ENCODE measurements around the gene CRACR2B. TPM values are rescaled to one million over a fixed set of nuclear protein-coding genes. Genes with fewer than 3 reads are reported as not detected.

Gene CRACR2B
- total and polyA plus RNA-seq, 2 of the 8 experiments (the other 6 are each of a cell fraction or from before 2014, with no cell fraction given), result 18.2 to 26.4 TPM

GRCh38 chr11:809287-810039 is 18.3 kb upstream of the CRACR2B start, which contains the start of gene RPLP2:
Gene RPLP2, plus strand, starts transcription at chr11:809967. Its CDS starts 268 bp downstream, at chr11:810235.
- Histone ChIP-seq H2BK12ac (ENCODE audit: low read depth, low read length) (peak within 1 kb of the TSS; percentile 100), H3K27me3 (replicated peaks in 1 of 4; ENCODE audit: control insufficient read depth in 3 of 4, extremely low read depth in 1 of 4, insufficient read depth in 3 of 4, low read length in 3 of 4) (no peaks in the 10 kb centered on the region), H2BK120ac (replicated peaks; ENCODE audit: low read depth, low read length) (peak within 1 kb of the TSS; percentile 98), H3K18ac (ENCODE audit: extremely low read depth, low read length) (peak within 1 kb of the TSS; percentile 100), H3K9me3 (ENCODE audit: insufficient read depth in 2 of 2, low read depth in 1 of 2, low read length in 1 of 2) (no peaks in the 10 kb centered on the region), H2BK15ac (ENCODE audit: low read length) (peak within 1 kb of the TSS; percentile 99), H3K27ac (ENCODE audit: low read depth, low read length) (peak within 1 kb of the TSS; percentile 99), H3K4me3 (ENCODE audit: extremely low read depth in 1 of 4, insufficient read depth in 2 of 4, low read depth in 3 of 4, low read length in 4 of 4) (peak within 1 kb of the TSS; percentile 66 to 100 (median 90)), H2BK20ac (ENCODE audit: low read length) (peak within 1 kb of the TSS; percentile 92; the same call in 1 of the 2 replicates), H3K9ac (replicated peaks in 1 of 4; ENCODE audit: extremely low read depth in 1 of 4, low read depth in 3 of 4, low read length in 3 of 4) (peak within 1 kb of the TSS; percentile 82 to 99 (median 97)), H2AFZ (ENCODE audit: low read length) (peak within 1 kb of the TSS; percentile 96; the same call in 1 of the 2 replicates), H4K20me1 (replicated peaks in 1 of 2; ENCODE audit: control insufficient read depth in 1 of 2, insufficient read depth in 2 of 2, low read length in 2 of 2) (peaks cover 10 to 20% of the 10 kb centered on the region in 2 experiments), H3K4me2 (ENCODE audit: insufficient read depth in 1 of 2, low read depth in 2 of 2, low read length in 2 of 2) (peak within 1 kb of the TSS; percentile 91 to 92), H2BK5ac (ENCODE audit: low read depth, low read length) (peak within 1 kb of the TSS; percentile 100), H3K23me2 (ENCODE audit: low read depth, low read length) (peaks cover 11% of the 10 kb centered on the region; the same call in 1 of the 2 replicates), H3K23ac (ENCODE audit: insufficient read length) (no peak within 1 kb of the TSS), H2AK5ac (ENCODE audit: low read depth, low read length) (peak within 1 kb of the TSS; percentile 53; the same call in 1 of the 2 replicates), H3K4ac (replicated peaks; ENCODE audit: insufficient read length, low read depth, low read length) (peak within 1 kb of the TSS; percentile 86), H4K91ac (replicated peaks; ENCODE audit: insufficient read length, low read length) (peak within 1 kb of the TSS; percentile 99), H3K4me1 (replicated peaks in 1 of 4; ENCODE audit: control insufficient read depth in 3 of 4, insufficient read depth in 4 of 4, low read length in 3 of 4) (peaks cover 0 to 10% (median 3%) of the 10 kb centered on the region in 4 experiments; a peak in 4 of 7 replicates), H4K8ac (ENCODE audit: extremely low read depth, insufficient read depth, low read length) (peak within 1 kb of the TSS; percentile 100), H3K79me1 (ENCODE audit: low read depth, low read length) (no peaks in the 10 kb centered on the region), H4K5ac (ENCODE audit: insufficient read length, low read depth, low read length) (peak within 1 kb of the TSS; percentile 100), H3K79me2 (ENCODE audit: control insufficient read depth in 1 of 2, insufficient read depth in 2 of 2, low read length in 2 of 2) (peaks cover 7 to 32% of the 10 kb centered on the region in 2 experiments; a peak in 3 of 4 replicates), H3K36me3 (ENCODE audit: control insufficient read depth in 2 of 4, insufficient read depth in 4 of 4, low read length in 3 of 4) (peaks cover 16 to 29% (median 26%) of the 10 kb centered on the region in 4 experiments), H3K56ac (replicated peaks; ENCODE audit: insufficient read length, low read depth, low read length) (peak within 1 kb of the TSS; percentile 99), H3K14ac (ENCODE audit: insufficient read length) (no peak within 1 kb of the TSS)
- 2% methylated on average over 54 of the region's 81 CpGs; no CpG with 5 or more reads in 1 of the 2 experiments for WGBS, 2 experiments (ENCODE audit: extremely low coverage in 1 of 2, insufficient coverage in 1 of 2, insufficient read length in 1 of 2, insufficient replicate concordance in 2 of 2, low coverage in 1 of 2, low lambda C conversion rate in 2 of 2, missing lambda C conversion rate in 1 of 2)
- FAIRE-seq (no peak), DNase-seq (ENCODE audit: low read depth in 1 of 2, low spot score in 2 of 2) (peak; percentile 80 to 100)
- ChIA-PET CTCF (ENCODE audit: partially characterized antibody) (interaction anchor here (1.6 kb wide), 1 partner anchor 20 kb away, joined by 3 read pairs; no protein-coding TSS in a partner anchor), POLR2A (ENCODE audit: partially characterized antibody) (interaction anchor here (0.5 to 53.0 kb wide), 18 partner anchors 11 to 515 kb away, joined by 3 to 1917 read pairs (median 4); partner anchors contain the start of genes CD151, CEND1, CRACR2B and GATD1)
- no peak for TF ChIP-seq FOSL1 (IDR thresholded peaks at IDR 0.05; ENCODE audit: insufficient read depth, low read depth, low read length)
- no peak for TF ChIP-seq SIRT6 (IDR thresholded peaks at IDR 0.05; ENCODE audit: low read length)
- peak; percentile 66 for TF ChIP-seq SIX5 (IDR thresholded peaks at IDR 0.05; ENCODE audit: low read depth, low read length)

Measured in H1 (cell line).